Ovary (tissue), 3 donors: ENCODE data around the gene DHRS4L2.

Experiments
- EP300 ChIP-seq: sonication (generic); formaldehyde crosslinking; IDR thresholded peaks from one replicate; pipeline ENCODE4 v1.6.1; 2017; ENCODE audit warnings: antibody characterized with exemption
- TF ChIP-seq, protein P1 (sequence below), 3 donors: fragments of 450-650 bp in 2 of 3; fragments of 200-600 bp in 1 of 3; IDR thresholded peaks; one replicate each; pipeline versions ENCODE4 v1.5.1 to v1.8.0; 2016 to 2022; ENCODE audit warnings: antibody characterized with exemption in 3 of 3, mild to moderate bottlenecking in 1 of 3
- donor health status: DM: no; HTN: no; CAD: no.

DNA sequence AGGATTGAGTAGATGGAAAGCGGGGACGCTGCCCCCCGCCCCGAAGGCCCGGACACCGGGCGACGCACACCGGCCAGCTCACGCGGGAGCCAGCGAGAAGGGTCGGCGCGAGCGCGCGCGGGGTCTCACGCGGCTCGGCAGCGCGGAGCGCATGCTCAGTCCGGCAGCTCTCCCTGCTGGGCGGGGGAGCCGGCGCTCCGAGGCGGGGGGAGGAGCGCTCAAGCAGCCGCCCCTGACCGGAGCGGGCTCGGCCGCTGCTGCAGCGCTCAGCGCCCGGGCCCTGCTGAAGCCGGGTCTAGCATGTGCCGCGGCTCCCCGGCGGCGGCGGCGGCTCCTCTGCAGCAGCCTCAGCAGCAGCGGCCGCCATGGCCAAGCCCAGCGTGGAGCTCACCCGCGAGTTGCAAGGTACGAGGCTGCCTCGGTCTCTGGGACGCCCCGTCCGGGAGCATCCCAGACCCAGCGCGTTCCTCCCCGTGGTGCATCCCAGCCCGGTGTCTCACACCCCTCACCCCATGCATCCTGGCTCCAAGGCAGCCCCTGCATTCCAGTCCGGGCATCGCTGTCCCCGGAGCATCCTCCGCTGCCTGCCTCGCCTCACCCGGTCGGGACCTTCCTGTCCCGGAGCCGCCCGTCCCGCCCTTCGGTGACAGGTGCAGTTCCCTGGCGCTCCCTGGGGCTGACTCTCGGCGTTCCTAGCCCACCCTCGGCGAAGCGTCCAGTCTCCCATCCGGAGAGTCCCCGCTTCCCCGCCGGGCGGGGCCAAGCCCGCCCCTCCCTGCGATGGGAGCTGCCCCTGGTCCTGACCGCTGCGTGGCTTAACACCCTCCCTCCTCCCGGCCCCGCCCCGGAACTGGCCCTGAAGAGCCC, 63.3 kb downstream of the DHRS4L2 start, which contains the start of gene CARMIL3:
- TF ChIP-seq, protein P1, sequence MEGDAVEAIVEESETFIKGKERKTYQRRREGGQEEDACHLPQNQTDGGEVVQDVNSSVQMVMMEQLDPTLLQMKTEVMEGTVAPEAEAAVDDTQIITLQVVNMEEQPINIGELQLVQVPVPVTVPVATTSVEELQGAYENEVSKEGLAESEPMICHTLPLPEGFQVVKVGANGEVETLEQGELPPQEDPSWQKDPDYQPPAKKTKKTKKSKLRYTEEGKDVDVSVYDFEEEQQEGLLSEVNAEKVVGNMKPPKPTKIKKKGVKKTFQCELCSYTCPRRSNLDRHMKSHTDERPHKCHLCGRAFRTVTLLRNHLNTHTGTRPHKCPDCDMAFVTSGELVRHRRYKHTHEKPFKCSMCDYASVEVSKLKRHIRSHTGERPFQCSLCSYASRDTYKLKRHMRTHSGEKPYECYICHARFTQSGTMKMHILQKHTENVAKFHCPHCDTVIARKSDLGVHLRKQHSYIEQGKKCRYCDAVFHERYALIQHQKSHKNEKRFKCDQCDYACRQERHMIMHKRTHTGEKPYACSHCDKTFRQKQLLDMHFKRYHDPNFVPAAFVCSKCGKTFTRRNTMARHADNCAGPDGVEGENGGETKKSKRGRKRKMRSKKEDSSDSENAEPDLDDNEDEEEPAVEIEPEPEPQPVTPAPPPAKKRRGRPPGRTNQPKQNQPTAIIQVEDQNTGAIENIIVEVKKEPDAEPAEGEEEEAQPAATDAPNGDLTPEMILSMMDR (IDR thresholded peaks at IDR 0.05) = no peak
- TF ChIP-seq EP300 = no peak
